ENCODE measurements around the gene CBY2. TPM values are rescaled to one million over a fixed set of nuclear protein-coding genes. Genes with fewer than 3 reads are reported as not detected.

The CBY2 gene
- polyA plus RNA-seq, 4 donors: 0.68 to 1.2 (median 0.87) TPM

DNA sequence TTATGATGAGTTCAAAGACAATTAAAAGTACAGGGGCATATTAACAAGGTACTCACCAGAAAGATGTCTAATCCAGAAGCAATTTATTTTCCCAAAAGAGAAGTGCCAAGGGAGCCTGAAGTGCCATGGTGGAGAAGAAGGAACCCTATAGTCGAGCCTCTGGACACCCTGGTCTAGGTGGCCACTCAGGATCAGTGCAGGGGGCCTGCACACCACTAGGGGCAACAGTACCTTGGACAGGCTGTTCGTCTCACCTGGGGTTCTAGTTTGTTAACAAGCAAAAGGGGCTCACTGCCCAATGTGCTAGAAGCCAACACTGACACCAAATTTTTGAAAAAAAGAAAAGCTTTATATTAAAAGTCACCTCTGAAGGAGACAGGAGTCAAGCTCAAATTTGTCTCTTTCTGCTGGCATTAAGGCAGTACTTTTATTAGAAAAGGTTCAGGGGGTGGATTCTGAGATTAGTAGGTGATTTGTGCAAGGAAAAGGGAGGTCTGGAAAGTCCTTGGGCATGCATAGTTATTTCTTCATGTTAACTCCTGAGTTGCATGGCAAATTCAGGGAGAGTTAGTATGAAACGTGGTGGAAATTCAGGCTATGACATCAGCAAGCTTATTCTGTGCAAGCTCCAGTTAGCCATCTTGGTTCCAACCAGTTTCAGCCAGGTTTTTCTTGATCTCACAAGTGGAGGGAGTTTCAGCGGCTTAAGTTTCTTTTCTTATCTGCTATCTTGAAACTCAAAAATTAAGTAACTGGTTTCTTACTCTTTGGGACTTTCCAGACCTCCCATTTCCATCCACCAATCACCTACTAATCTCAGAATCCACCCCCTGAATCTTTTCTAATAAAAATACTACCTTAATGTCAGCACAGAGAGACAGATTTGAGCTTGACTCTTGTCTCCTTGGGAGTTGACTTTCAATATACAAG, 884 bp upstream of the CBY2 start:
- DNase-seq (ENCODE audit: low read depth in 4 of 4, low spot score in 3 of 4): no peak

DNA sequence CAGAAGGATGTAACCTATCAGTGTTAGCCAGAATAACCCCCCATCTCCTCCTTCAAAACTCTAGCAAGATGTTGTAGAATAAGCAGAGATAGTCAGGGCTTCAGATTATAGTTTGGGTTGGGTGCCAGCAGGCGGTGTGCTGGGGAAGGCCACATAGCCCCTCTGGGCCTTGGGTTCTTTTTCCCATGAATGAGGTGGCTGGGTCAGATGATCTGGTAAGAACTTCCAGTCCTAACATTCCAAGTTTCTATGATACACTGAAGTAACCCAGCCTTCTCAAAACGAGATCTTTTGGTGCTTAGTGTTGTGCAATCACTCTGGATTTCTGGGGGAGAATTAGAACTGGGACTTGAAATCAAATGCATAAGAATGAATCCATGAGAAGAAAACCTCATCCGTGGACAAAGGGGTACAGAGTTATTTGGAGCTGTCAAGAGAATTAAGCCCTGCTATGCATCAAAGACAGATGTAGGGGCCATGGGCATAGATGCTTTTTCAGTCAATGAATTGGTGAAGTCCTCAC, 810 bp downstream of the CBY2 start:
- DNase-seq (ENCODE audit: low read depth in 4 of 4, low spot score in 3 of 4): no peak

DNA sequence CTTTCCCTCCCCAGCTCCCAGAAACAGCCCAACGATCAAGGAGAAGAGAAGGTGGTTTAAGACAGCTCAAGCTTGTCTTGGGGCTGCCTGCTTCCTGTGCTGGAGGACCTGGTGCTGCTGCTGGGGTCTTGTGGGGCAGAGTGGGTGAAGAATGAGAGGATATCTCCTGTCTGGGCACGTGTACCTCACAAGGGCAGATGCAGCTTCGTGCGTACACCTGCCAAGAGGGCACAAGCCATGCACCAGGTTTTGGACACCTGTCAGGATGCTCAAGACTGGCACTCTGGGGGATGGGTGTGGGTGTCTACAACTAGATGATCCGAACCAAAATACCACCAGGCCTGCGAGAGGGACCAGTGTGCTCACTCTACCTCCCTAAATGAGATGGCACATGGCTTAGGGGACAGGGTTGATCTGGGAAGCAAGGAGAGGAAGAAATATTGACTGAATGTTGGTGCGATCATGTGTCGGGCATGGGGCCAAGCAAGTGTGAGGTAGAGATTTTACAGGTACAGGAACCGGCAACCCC, 2.2 kb downstream of the CBY2 start:
- DNase-seq (ENCODE audit: low read depth in 4 of 4, low spot score in 3 of 4): no peak

DNA sequence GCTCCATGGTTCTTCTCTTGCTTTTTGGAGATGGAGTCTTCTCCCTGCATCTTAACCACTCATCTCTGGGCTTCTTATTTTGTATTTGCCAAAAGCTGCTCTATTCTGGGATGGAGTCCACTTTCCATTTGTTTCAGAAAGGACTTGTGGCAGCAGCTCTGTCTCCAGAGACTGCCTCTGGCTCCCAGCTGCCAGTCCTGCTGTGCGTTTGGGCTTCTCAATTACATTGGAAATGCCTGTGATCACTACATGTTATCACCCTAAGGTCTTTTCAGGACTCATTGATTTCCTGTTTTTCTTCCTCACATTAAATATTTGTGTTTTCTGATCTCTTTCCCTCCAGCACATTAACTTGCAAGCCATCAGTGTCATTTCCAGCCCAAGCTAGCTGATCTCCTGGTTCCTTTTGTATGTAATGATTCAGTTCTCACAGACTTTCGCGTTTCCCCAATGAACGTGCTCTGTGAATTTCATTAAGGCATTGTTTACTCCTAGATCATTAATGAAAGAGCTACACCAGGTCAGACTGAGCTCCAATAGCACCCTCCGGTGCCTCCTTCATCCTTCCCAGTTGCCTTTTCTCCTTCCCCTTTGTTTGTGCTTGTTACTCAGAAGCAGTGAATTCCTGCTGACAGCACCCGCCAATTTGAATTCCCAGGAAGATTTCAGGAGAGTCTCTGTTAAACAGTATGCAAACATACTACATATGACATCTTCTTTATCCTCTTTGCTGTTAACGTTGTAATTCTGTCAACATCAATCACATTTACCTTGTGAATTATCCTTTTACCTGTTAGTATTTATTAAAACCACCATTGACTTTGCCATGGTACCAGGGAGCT, 3.0 kb downstream of the CBY2 start:
- DNase-seq (ENCODE audit: low read depth in 4 of 4, low spot score in 3 of 4): no peak

DNA sequence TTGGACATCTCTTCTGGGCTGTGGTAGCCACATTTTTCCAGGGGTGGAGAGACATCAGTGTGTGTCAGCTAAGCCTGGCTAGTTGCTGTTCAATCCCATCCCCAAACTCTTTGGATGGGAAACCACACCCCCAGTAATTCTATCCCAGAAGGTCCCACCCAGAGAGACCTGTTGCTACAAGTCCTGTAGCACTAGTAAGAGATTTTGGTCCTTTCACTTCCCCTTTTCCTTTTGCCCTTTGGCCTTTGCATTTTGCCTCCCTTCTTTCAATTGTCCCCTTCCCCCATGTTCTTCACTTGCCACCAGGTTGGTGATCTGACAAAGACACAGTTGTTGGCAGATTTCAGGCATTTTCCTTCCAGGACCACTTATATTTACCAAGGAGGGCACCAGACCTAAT, 3.8 kb downstream of the CBY2 start:
- DNase-seq (ENCODE audit: low read depth in 4 of 4, low spot score in 3 of 4): no peak

- DNase-seq (ENCODE audit: low read depth in 4 of 4, low spot score in 3 of 4): no peak
Measured at GRCh38 chr13:45707516-45708100, 5.5 kb downstream of the CBY2 start.

DNA sequence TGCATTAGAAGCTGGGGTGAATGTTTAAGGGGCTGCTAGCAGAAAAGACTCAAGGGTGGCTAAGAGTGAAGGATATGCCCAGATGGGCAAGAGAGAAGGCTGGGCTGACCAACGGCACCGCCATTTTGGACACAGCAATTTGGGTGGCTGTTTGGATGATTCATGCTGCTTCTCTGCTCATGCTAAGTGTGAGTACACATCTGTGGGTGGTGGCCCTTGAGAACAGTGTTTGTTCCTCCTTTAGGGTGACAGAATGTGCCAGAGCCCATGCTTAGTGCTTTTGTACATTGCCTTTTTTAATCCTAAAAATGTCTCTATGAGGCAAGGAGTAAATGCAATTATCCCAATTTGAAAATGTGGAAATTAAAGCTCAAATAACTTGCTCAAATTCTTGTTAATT, 9.8 kb downstream of the CBY2 start:
- DNase-seq (ENCODE audit: low read depth in 4 of 4, low spot score in 3 of 4): no peak

- DNase-seq (ENCODE audit: low read depth in 4 of 4, low spot score in 3 of 4): no peak
Measured at GRCh38 chr13:45713106-45713690, 11.1 kb downstream of the CBY2 start.

DNA sequence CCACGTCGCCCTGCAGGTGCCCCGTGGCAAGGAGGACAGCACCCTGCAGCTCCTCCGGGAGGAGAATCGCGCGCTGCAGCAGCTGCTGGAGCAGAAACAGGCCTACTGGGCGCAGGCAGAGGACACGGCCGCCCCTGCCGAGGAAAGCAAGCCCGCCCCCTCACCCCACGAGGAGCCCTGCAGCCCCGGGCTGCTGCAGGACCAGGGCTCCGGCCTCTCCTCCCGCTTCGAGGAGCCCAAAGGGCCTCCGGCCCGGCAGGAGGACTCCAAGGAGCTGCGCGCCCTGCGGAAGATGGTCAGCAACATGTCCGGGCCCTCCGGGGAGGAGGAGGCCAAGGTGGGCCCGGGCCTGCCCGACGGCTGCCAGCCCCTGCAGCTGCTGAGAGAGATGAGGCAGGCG, 11.6 kb downstream of the CBY2 start:
- DNase-seq (ENCODE audit: low read depth in 4 of 4, low spot score in 3 of 4): no peak

- no peak for DNase-seq (ENCODE audit: low read depth in 4 of 4, low spot score in 3 of 4)
Measured at GRCh38 chr13:45714170-45714569, 12.1 kb downstream of the CBY2 start.

GRCh38 chr13:45715351-45715750, 13.2 kb downstream of the CBY2 start:
- DNase-seq (ENCODE audit: low read depth in 4 of 4, low spot score in 3 of 4): no peak

DNA sequence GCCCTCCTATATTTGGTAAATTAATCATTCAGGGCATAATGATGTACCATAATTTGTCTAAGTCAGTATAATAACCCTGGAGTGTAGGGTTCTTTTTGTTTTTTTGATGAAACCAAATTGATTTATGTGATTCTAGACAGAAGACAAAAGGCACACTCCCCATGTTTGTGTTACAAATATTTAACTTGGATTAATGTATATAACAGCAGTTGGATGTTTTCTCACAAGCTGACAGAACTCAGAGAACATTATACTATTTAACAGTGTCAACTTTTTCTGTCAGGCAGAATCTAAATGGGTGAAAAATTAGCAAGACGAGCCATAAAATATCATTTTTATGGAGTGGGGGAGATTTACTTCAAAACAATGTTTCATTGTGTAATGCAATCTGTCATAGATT, 15.2 kb downstream of the CBY2 start:
- DNase-seq (ENCODE audit: low read depth in 4 of 4, low spot score in 3 of 4): peak in 2 of 4 donors; percentile 26 to 54

- DNase-seq (ENCODE audit: low read depth in 4 of 4, low spot score in 3 of 4): no peak
Measured at GRCh38 chr13:45718063-45718462, 15.9 kb downstream of the CBY2 start.

- no peak for DNase-seq (ENCODE audit: low read depth in 4 of 4, low spot score in 3 of 4)
Measured at GRCh38 chr13:45718992-45719391, 16.9 kb downstream of the CBY2 start.

DNA sequence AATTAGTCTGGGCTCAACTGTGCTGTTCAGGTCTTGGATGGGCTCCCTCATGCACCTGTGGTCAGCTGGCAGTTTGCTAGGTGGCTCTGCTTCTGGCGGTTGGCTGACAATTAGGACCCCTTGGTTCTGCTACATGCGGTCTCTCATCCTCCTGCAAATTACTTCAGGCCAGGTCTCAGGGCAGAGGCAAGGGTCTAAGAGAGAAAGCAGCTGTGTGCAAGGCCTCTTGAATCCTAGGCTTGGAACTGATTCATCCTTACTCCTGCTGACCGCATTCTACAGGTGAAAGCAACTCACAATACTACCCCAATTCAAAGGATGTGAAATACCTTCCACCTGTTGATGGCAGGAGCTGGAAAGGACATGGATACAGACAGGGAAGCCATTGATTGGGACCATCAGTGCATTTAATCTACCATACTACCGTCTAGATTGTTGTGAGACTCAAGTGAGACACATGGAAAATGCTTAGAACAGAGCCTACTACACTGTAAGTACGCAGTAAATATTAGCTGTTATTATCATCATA, 19.1 kb downstream of the CBY2 start:
- DNase-seq (ENCODE audit: low read depth in 4 of 4, low spot score in 3 of 4): no peak

- no peak for DNase-seq (ENCODE audit: low read depth in 4 of 4, low spot score in 3 of 4)
Measured at GRCh38 chr13:45723798-45724197, 21.7 kb downstream of the CBY2 start.

- no peak for DNase-seq (ENCODE audit: low read depth in 4 of 4, low spot score in 3 of 4)
Measured at GRCh38 chr13:45728759-45729158, 26.6 kb downstream of the CBY2 start.

DNA sequence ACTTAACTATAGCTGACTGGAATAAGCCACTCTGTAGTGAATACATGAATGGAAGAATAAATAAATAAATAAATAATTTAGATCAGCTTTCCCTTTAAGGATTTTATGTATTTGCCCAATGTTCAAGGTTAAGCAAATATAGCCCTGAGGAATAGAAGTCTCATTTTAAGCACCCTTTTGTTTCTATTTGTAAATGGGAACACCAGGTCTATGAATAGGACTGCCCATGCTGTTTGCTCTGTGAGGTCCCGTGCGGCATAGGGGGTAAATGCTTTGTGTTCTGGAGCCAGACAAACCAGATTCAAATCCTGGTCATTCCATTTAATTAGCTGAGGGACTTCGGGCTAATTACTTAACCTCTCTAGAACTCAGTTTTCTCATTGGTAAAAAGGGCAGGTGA, 29.3 kb downstream of the CBY2 start:
- no peak for DNase-seq (ENCODE audit: low read depth in 4 of 4, low spot score in 3 of 4)

GRCh38 chr13:45732916-45733315, 30.8 kb downstream of the CBY2 start:
- no peak for DNase-seq (ENCODE audit: low read depth in 4 of 4, low spot score in 3 of 4)

GRCh38 chr13:45733361-45733760, 31.2 kb downstream of the CBY2 start:
- no peak for DNase-seq (ENCODE audit: low read depth in 4 of 4, low spot score in 3 of 4)

Data from right renal pelvis (tissue), 4 donors.